Upper lobe of left lung (tissue), 6 donors: ENCODE measurements around the gene SMYD3. TPM values are rescaled to one million over a fixed set of nuclear protein-coding genes. Genes with fewer than 3 reads are reported as not detected.

ENCODE experiments used
- ATAC-seq, 2 donors: fragments of 200-7000 bp; cut with Tn5 transposase; one replicate each; pipeline ENCODE4 v1.9.1; 2022; ENCODE audit warnings: mild to moderate bottlenecking in 2 of 2, moderate library complexity in 2 of 2; ENCODE audit not compliant: low FRiP score in 2 of 2
- DNase-seq, 2 donors: peaks; one replicate each; pipeline ENCODE4 v3.0.0-alpha.2; 2019 to 2020
- H3K27ac ChIP-seq, 4 donors: fragments of 200-600 bp; sonication (generic); one replicate each; pipeline ENCODE4 v1.5.1; 2016 to 2019
- H3K27me3 ChIP-seq, 4 donors: fragments of 200-600 bp; sonication (generic); one replicate each; pipeline ENCODE4 v1.5.1; 2017 to 2019
- H3K36me3 ChIP-seq, 4 donors: fragments of 200-600 bp; sonication (generic); one replicate each; pipeline ENCODE4 v1.5.1; 2016 to 2019
- H3K4me1 ChIP-seq, 4 donors: fragments of 200-600 bp; sonication (generic); one replicate each; pipeline ENCODE4 v1.5.1; 2018 to 2019
- H3K4me3 ChIP-seq, 4 donors: fragments of 200-600 bp; sonication (generic); one replicate each; pipeline ENCODE4 v1.5.1; 2017 to 2019; ENCODE audit warnings: mild to moderate bottlenecking in 2 of 4, moderate library complexity in 1 of 4
- H3K9me3 ChIP-seq, 4 donors: fragments of 200-600 bp; sonication (generic); one replicate each; pipeline ENCODE4 v1.5.1; 2018 to 2019
- EP300 ChIP-seq, 4 donors: sonication (generic); formaldehyde crosslinking; IDR thresholded peaks; one replicate each; pipeline ENCODE4 v1.5.1; 2017; ENCODE audit warnings: antibody characterized with exemption in 4 of 4, control low read depth in 2 of 4
- POLR2A ChIP-seq, 4 donors: fragments of 450-650 bp; IDR thresholded peaks; one replicate each; pipeline ENCODE4 v1.5.1; 2016 to 2017; ENCODE audit warnings: antibody characterized with exemption in 4 of 4, mild to moderate bottlenecking in 2 of 4
- POLR2AphosphoS5 ChIP-seq, 2 donors: sonication (generic); formaldehyde crosslinking; IDR thresholded peaks; one replicate each; pipeline ENCODE4 v1.5.1; 2017; ENCODE audit warnings: antibody characterized with exemption in 2 of 2
- WGBS, 2 donors: methylation state at CpG; one replicate each; pipeline ENCODE4 v1.1.5; 2017 to 2018; 5-methylcytosine and 5-hydroxymethylcytosine counted together
- total RNA-seq, 6 donors: library from RNA; depleted of rRNA in 4 of 6; stranded (reverse); fragments of >200 nt in 4 of 6; gene quantifications; one replicate each; pipeline versions ENCODE4 v1.1.0 to v1.2.1, GENCODE V29; 2016 to 2021
- TF ChIP-seq, protein P1 (sequence below), 6 experiments: fragments of 450-650 bp in 4 of 6; fragments of 200-600 bp in 2 of 6; sonication (generic) in 2 of 6; IDR thresholded peaks; one replicate each; pipeline ENCODE4 v1.5.1; 2016 to 2019; ENCODE audit warnings: antibody characterized with exemption in 6 of 6
- donor health status: DM: no; HTN: no; CAD: no; lungs with moderate emphysema.
- donor health status: DM: no; HTN: yes; CAD: no; lungs with severe emphysema.

Gene SMYD3
- total RNA-seq, 6 donors from 2014 or later, result 22.7 to 109 (median 34.0) TPM

DNA sequence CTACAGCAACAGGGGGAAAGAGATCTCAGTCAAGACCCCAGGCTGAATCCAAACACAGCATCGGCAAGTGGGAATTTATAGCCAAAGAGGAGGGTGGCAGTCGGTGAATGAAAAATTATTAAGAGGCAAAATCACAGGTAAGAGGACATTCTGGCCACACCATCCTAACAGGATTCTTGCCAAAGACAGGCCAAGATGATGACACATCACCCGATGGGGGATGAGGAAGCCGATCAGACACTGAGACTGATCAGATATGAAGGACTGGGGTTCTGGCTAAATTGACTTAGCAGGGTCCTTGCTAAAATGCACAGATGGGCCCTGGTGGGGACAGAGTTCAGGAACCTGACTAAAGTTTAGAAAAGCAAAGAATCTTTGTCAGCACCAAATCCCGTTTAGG is 402.2 kb downstream of the SMYD3 start:
- no peaks in the 10 kb centered on the region for H3K9me3 ChIP-seq
- ATAC-seq (no peak), DNase-seq (no peak)
- TF ChIP-seq POLR2AphosphoS5 (IDR thresholded peaks at IDR 0.05) (no peak), POLR2A (IDR thresholded peaks at IDR 0.05) (no peak), EP300 (IDR thresholded peaks at IDR 0.05) (no peak)
- TF ChIP-seq, protein P1, sequence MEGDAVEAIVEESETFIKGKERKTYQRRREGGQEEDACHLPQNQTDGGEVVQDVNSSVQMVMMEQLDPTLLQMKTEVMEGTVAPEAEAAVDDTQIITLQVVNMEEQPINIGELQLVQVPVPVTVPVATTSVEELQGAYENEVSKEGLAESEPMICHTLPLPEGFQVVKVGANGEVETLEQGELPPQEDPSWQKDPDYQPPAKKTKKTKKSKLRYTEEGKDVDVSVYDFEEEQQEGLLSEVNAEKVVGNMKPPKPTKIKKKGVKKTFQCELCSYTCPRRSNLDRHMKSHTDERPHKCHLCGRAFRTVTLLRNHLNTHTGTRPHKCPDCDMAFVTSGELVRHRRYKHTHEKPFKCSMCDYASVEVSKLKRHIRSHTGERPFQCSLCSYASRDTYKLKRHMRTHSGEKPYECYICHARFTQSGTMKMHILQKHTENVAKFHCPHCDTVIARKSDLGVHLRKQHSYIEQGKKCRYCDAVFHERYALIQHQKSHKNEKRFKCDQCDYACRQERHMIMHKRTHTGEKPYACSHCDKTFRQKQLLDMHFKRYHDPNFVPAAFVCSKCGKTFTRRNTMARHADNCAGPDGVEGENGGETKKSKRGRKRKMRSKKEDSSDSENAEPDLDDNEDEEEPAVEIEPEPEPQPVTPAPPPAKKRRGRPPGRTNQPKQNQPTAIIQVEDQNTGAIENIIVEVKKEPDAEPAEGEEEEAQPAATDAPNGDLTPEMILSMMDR (IDR thresholded peaks at IDR 0.05), result no peak
- no peaks in the 10 kb centered on the region for H3K36me3 ChIP-seq
- 85 to 92% methylated on average over 5 of the region's 5 CpGs for WGBS, 2 donors
- H3K4me3 ChIP-seq, result no peak overlapping the region
- H3K27me3 ChIP-seq, result no peaks in the 10 kb centered on the region
- H3K4me1 ChIP-seq, result peaks cover 0 to 4% (median 0%) of the 10 kb centered on the region in 4 donors
- no peak overlapping the region for H3K27ac ChIP-seq

DNA sequence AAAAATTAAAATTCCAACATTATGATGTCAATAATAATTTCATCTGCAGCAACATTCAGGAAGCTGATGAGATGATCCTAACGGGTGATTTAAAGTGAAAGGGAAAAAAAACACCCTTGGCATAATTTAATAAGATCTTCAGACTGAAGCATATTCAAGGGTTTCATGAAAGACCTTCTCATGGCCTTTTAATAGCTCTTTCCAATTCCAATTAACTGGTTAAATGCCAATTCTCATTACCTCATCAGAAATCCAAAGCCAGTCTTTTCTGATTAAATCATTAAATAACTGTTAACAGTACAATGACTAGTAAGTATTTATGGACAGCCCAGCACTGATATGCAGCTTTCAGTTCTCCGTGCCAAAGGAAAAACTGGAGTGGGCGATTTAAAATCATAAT is 407.5 kb downstream of the SMYD3 start:
- no peak for DNase-seq
- Histone ChIP-seq H3K9me3 (no peaks in the 10 kb centered on the region), H3K36me3 (no peaks in the 10 kb centered on the region), H3K27ac (no peak overlapping the region), H3K4me3 (no peak overlapping the region), H3K4me1 (no peaks in the 10 kb centered on the region), H3K27me3 (no peaks in the 10 kb centered on the region)
- TF ChIP-seq, protein P1 (IDR thresholded peaks at IDR 0.05), result no peak
- no peak for TF ChIP-seq POLR2AphosphoS5 (IDR thresholded peaks at IDR 0.05)
- TF ChIP-seq POLR2A (IDR thresholded peaks at IDR 0.05), result no peak
- no peak for TF ChIP-seq EP300 (IDR thresholded peaks at IDR 0.05)
- ATAC-seq, result no peak
- WGBS, 2 donors, result 81% methylated on average over 3 of the region's 3 CpGs

- Histone ChIP-seq H3K36me3 (no peaks in the 10 kb centered on the region), H3K27me3 (no peaks in the 10 kb centered on the region), H3K9me3 (no peaks in the 10 kb centered on the region), H3K27ac (no peak overlapping the region), H3K4me1 (no peaks in the 10 kb centered on the region), H3K4me3 (no peak overlapping the region)
- WGBS, 2 donors, result 91 to 92% methylated on average over 5 of the region's 5 CpGs
- no peak for ATAC-seq
- TF ChIP-seq POLR2A (IDR thresholded peaks at IDR 0.05) (no peak), POLR2AphosphoS5 (IDR thresholded peaks at IDR 0.05) (no peak), EP300 (IDR thresholded peaks at IDR 0.05) (no peak)
- TF ChIP-seq, protein P1 (IDR thresholded peaks at IDR 0.05), result no peak
- no peak for DNase-seq
Observed at GRCh38 chr1:246096356-246096755, 410.7 kb downstream of the SMYD3 start.

- Histone ChIP-seq H3K4me1 (no peaks in the 10 kb centered on the region), H3K27ac (no peak overlapping the region), H3K27me3 (no peaks in the 10 kb centered on the region), H3K9me3 (no peaks in the 10 kb centered on the region), H3K4me3 (no peak overlapping the region), H3K36me3 (no peaks in the 10 kb centered on the region)
- ATAC-seq, result no peak
- 89 to 90% methylated on average over 6 of the region's 6 CpGs for WGBS, 2 donors
- no peak for DNase-seq
- TF ChIP-seq EP300 (IDR thresholded peaks at IDR 0.05) (no peak), POLR2AphosphoS5 (IDR thresholded peaks at IDR 0.05) (no peak), POLR2A (IDR thresholded peaks at IDR 0.05) (no peak)
- TF ChIP-seq, protein P1 (IDR thresholded peaks at IDR 0.05), result no peak
Observed at GRCh38 chr1:246095443-246095842, 411.6 kb downstream of the SMYD3 start.

DNA sequence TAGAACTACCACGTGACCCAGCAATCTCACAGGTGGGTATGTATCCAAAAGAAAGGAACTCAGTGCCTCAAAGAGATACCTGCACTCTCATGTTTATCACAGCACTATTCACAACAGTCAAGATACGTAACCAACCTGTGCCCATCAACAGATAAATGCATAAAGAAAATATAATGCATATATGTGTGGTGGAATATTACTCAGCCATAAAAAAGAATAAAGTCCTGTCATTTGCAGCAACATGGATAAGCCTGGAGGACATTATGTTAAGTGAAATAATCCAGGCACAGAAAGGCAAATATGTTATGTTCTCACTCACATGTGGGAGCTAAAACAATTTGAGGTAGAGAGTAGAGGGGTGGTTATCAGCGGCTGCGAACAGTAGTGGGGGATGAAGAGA is 413.8 kb downstream of the SMYD3 start:
- WGBS, 2 donors, result 93% methylated on average over 4 of the region's 4 CpGs
- no peak for DNase-seq
- H3K4me3 ChIP-seq, result no peak overlapping the region
- TF ChIP-seq, protein P1 (IDR thresholded peaks at IDR 0.05), result no peak
- TF ChIP-seq EP300 (IDR thresholded peaks at IDR 0.05) (no peak), POLR2AphosphoS5 (IDR thresholded peaks at IDR 0.05) (no peak), POLR2A (IDR thresholded peaks at IDR 0.05) (no peak)
- no peaks in the 10 kb centered on the region for H3K27me3 ChIP-seq
- no peak overlapping the region for H3K27ac ChIP-seq
- ATAC-seq, result no peak
- H3K9me3 ChIP-seq, result no peaks in the 10 kb centered on the region
- H3K36me3 ChIP-seq, result no peaks in the 10 kb centered on the region
- H3K4me1 ChIP-seq, result no peaks in the 10 kb centered on the region
